ENCODE results near the gene SYNGR3. TPM values are rescaled to one million over a fixed set of nuclear protein-coding genes. Genes with fewer than 3 reads are reported as not detected.

The SYNGR3 gene
- total and polyA plus RNA-seq, 2 of the 13 experiments (the other 11 are each of a cell fraction or from before 2014, with no cell fraction given), result 0.97 to 5.7 TPM

DNA sequence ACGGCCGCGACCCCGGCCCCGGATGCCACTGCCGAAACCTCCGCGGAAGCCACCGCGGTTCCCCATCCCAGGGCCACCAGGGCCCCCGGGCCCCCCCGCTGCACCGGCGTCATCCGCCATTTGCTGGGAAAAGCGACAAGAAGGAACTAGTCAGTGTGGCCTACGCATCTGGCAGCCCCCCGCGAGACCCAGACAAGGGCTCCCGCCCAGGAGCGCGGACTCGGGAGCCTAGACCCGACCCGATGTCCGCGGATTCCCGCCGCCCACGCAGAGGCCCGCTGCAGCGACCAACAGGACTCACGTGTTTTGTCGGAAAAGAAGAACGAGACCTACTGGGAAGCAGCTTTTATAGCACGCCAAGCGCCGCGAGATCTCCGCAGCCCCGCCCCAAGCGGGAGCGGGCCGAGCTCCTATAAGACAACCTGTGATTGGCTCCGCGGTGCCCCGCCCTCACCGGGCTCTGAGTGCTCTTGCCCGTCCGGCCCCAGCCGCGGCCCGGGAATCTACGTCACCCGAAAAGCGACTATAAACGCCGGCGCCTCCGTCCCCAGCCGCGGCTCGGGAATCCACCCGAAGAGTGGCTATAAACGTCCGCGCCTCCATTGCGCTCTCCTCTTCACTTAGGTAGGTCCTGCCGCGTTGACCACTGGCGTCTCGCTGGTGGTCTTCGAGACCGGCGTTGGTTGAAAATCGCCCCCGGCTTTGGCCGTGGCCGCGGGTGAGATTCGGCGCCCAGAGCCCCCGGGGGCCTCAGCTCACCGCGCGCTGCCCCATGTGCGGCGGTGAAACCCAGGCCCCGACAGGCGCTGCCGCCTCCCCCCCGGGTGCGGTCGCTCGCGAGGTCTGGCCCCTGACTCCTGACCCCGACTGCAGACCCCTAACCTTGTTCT lies 25.0 kb upstream of the SYNGR3 start, which contains the start of gene RPS2 (continued):
- TF ChIP-seq, protein P1, sequence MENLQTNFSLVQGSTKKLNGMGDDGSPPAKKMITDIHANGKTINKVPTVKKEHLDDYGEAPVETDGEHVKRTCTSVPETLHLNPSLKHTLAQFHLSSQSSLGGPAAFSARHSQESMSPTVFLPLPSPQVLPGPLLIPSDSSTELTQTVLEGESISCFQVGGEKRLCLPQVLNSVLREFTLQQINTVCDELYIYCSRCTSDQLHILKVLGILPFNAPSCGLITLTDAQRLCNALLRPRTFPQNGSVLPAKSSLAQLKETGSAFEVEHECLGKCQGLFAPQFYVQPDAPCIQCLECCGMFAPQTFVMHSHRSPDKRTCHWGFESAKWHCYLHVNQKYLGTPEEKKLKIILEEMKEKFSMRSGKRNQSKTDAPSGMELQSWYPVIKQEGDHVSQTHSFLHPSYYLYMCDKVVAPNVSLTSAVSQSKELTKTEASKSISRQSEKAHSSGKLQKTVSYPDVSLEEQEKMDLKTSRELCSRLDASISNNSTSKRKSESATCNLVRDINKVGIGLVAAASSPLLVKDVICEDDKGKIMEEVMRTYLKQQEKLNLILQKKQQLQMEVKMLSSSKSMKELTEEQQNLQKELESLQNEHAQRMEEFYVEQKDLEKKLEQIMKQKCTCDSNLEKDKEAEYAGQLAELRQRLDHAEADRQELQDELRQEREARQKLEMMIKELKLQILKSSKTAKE (CRISPR knock-in tag; IDR thresholded peaks at IDR 0.05; ENCODE audit: borderline replicate concordance), result no peak
- TF ChIP-seq GATAD2A (CRISPR knock-in tag; IDR thresholded peaks at IDR 0.05), result no peak
- TF ChIP-seq, protein P2, sequence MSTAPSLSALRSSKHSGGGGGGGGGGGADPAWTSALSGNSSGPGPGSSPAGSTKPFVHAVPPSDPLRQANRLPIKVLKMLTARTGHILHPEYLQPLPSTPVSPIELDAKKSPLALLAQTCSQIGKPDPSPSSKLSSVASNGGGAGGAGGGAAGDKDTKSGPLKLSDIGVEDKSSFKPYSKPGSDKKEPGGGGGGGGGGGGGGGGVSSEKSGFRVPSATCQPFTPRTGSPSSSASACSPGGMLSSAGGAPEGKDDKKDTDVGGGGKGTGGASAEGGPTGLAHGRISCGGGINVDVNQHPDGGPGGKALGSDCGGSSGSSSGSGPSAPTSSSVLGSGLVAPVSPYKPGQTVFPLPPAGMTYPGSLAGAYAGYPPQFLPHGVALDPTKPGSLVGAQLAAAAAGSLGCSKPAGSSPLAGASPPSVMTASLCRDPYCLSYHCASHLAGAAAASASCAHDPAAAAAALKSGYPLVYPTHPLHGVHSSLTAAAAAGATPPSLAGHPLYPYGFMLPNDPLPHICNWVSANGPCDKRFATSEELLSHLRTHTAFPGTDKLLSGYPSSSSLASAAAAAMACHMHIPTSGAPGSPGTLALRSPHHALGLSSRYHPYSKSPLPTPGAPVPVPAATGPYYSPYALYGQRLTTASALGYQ (CRISPR knock-in tag; IDR thresholded peaks at IDR 0.05), result peak; percentile 66; the same call in 1 of the 2 replicates
- TF ChIP-seq, protein P3, sequence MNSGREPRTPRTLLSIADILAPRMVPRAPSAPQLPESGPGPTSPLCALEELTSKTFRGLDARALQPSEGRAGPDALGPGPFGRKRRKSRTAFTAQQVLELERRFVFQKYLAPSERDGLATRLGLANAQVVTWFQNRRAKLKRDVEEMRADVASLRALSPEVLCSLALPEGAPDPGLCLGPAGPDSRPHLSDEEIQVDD (CRISPR knock-in tag; IDR thresholded peaks at IDR 0.05; ENCODE audit: borderline replicate concordance), result 0 out of 2 replicates have a peak, but pooled peaks have one; percentile 21
- TF ChIP-seq ARNT2 (CRISPR knock-in tag; IDR thresholded peaks at IDR 0.05; ENCODE audit: low read depth), result peak; percentile 87
- no peak for TF ChIP-seq MAFG (CRISPR knock-in tag; IDR thresholded peaks at IDR 0.05)
- TF ChIP-seq MZF1 (CRISPR knock-in tag; IDR thresholded peaks at IDR 0.05; ENCODE audit: borderline replicate concordance), result peak; percentile 57; the same call in 1 of the 2 replicates
- TF ChIP-seq ZNF772 (CRISPR knock-in tag; IDR thresholded peaks at IDR 0.05), result peak; percentile 91
- 0 out of 2 replicates have a peak, but pooled peaks have one; percentile 30 for TF ChIP-seq ZNF761 (CRISPR knock-in tag; conservative IDR thresholded peaks at IDR 0.05)
- peak; percentile 92 for TF ChIP-seq THAP11 (CRISPR knock-in tag; IDR thresholded peaks at IDR 0.05)
- TF ChIP-seq SP5 (CRISPR knock-in tag; IDR thresholded peaks at IDR 0.05; ENCODE audit: borderline replicate concordance, low read depth), result peak; percentile 56; the same call in 1 of the 2 replicates
- TF ChIP-seq NCOA2 (CRISPR knock-in tag; IDR thresholded peaks at IDR 0.05), result peak; percentile 50; the same call in 1 of the 2 replicates
- TF ChIP-seq ZNF354B (CRISPR knock-in tag; IDR thresholded peaks at IDR 0.05), result no peak
- TF ChIP-seq, protein P4, sequence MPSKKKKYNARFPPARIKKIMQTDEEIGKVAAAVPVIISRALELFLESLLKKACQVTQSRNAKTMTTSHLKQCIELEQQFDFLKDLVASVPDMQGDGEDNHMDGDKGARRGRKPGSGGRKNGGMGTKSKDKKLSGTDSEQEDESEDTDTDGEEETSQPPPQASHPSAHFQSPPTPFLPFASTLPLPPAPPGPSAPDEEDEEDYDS (CRISPR knock-in tag; IDR thresholded peaks at IDR 0.05), result peak; percentile 96
- no peak for TF ChIP-seq ZFP62 (CRISPR knock-in tag; IDR thresholded peaks at IDR 0.05)
- no peak for TF ChIP-seq MLLT10 (CRISPR knock-in tag; IDR thresholded peaks at IDR 0.05)
- peak; percentile 59 for TF ChIP-seq POGZ (CRISPR knock-in tag; IDR thresholded peaks at IDR 0.05)
- TF ChIP-seq, protein P5, sequence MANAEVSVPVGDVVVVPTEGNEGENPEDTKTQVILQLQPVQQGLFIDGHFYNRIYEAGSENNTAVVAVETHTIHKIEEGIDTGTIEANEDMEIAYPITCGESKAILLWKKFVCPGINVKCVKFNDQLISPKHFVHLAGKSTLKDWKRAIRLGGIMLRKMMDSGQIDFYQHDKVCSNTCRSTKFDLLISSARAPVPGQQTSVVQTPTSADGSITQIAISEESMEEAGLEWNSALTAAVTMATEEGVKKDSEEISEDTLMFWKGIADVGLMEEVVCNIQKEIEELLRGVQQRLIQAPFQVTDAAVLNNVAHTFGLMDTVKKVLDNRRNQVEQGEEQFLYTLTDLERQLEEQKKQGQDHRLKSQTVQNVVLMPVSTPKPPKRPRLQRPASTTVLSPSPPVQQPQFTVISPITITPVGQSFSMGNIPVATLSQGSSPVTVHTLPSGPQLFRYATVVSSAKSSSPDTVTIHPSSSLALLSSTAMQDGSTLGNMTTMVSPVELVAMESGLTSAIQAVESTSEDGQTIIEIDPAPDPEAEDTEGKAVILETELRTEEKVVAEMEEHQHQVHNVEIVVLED (CRISPR knock-in tag; IDR thresholded peaks at IDR 0.05; ENCODE audit: borderline replicate concordance), result peak; percentile 80
- TF ChIP-seq SMAD3 (CRISPR knock-in tag; IDR thresholded peaks at IDR 0.05), result peak; percentile 62; the same call in 1 of the 2 replicates
- 0 out of 2 replicates have a peak, but pooled peaks have one; percentile 25 for TF ChIP-seq TEAD2 (CRISPR knock-in tag; IDR thresholded peaks at IDR 0.05)
- 0 out of 2 replicates have a peak, but pooled peaks have one; percentile 61 for TF ChIP-seq ZKSCAN1 (IDR thresholded peaks at IDR 0.05; ENCODE audit: low read length)
- TF ChIP-seq ZNF703 (CRISPR knock-in tag; IDR thresholded peaks at IDR 0.05; ENCODE audit: borderline replicate concordance), result 0 out of 2 replicates have a peak, but pooled peaks have one; percentile 68
- TF ChIP-seq MBNL3 (CRISPR knock-in tag; conservative IDR thresholded peaks at IDR 0.05), result no peak
- TF ChIP-seq ZNF607 (CRISPR knock-in tag; IDR thresholded peaks at IDR 0.05; ENCODE audit: borderline replicate concordance), result peak; percentile 73

Data from HepG2 (cell line).